ENCODE measurements around the gene BRD4. TPM values are rescaled to one million over a fixed set of nuclear protein-coding genes. Genes with fewer than 3 reads are reported as not detected.

Gene BRD4
- total and polyA plus RNA-seq, 2 experiments from 2014 or later, result 63.8 to 115 TPM

GRCh38 chr19:15251010-15251748 lies 81.2 kb downstream of the BRD4 start:
- DNase-seq (ENCODE audit: low spot score), result no peak
- H3K4me1 ChIP-seq (ENCODE audit: insufficient read depth), result peaks cover 6% of the 10 kb centered on the region
- H3K36me3 ChIP-seq (ENCODE audit: insufficient read depth), result peaks cover 23% of the 10 kb centered on the region
- TF ChIP-seq REST (IDR thresholded peaks at IDR 0.05; ENCODE audit: unreplicated experiment), result no peak
- no peak for TF ChIP-seq CTCF (conservative IDR thresholded peaks at IDR 0.05; ENCODE audit: low read depth in 2 of 2)
- no peak for TF ChIP-seq ETS1 (IDR thresholded peaks at IDR 0.05)
- TF ChIP-seq EZH2phosphoT487 (IDR thresholded peaks at IDR 0.05; ENCODE audit: unreplicated experiment), result no peak
- no peak for TF ChIP-seq POLR2AphosphoS5 (IDR thresholded peaks at IDR 0.05; ENCODE audit: low read depth)
- TF ChIP-seq ZNF331 (CRISPR knock-in tag; IDR thresholded peaks at IDR 0.05; ENCODE audit: low read depth), result no peak
- no peak for TF ChIP-seq EZH2 (IDR thresholded peaks at IDR 0.05; ENCODE audit: low read depth, unreplicated experiment)
- no peak for TF ChIP-seq NANOG (IDR thresholded peaks at IDR 0.05; ENCODE audit: borderline replicate concordance)
- TF ChIP-seq ZNF114 (CRISPR knock-in tag; IDR thresholded peaks at IDR 0.05), result no peak
- TF ChIP-seq STAT1 (IDR thresholded peaks at IDR 0.05; ENCODE audit: unreplicated experiment), result no peak
- TF ChIP-seq ZNF462 (CRISPR knock-in tag; IDR thresholded peaks at IDR 0.05), result no peak
- no peak for TF ChIP-seq JUNB (IDR thresholded peaks at IDR 0.05; ENCODE audit: unreplicated experiment)
- no peak for TF ChIP-seq CREB1 (CRISPR knock-in tag; IDR thresholded peaks at IDR 0.05; ENCODE audit: low read depth)
- no peaks in the 10 kb centered on the region for H3K9me2 ChIP-seq (ENCODE audit: insufficient read depth)
- H3K27me3 ChIP-seq (ENCODE audit: insufficient read depth), result no peaks in the 10 kb centered on the region
- H4K20me1 ChIP-seq (replicated peaks; ENCODE audit: insufficient read depth), result peaks cover 39% of the 10 kb centered on the region
- H3K79me2 ChIP-seq (replicated peaks; ENCODE audit: insufficient read depth), result peaks cover 27% of the 10 kb centered on the region
- H3K4me1 Mint-ChIP-seq, result peaks cover 18% of the 10 kb centered on the region
- peaks cover 68% of the 10 kb centered on the region for H3K36me3 Mint-ChIP-seq (ENCODE audit: low read depth)
- H3K4me3 ChIP-seq, result no peak overlapping the region
- peaks cover 10% of the 10 kb centered on the region for H3F3A ChIP-seq (replicated peaks; ENCODE audit: low read depth)
- H2AFZ ChIP-seq, result no peak overlapping the region
- no peak overlapping the region for H3K4me2 ChIP-seq
- H3K4me3 Mint-ChIP-seq, result no peak overlapping the region
- H3K27ac ChIP-seq (ENCODE audit: low read depth), result peak overlapping the region; percentile 66; the same call in 1 of the 2 replicates
- no peak overlapping the region for H3K27ac Mint-ChIP-seq
- H3K9me3 Mint-ChIP-seq, result peaks cover 2% of the 10 kb centered on the region; the same call in 2 of the 3 replicates
- peaks cover 15% of the 10 kb centered on the region for H3K27me3 Mint-ChIP-seq (ENCODE audit: insufficient read depth, low read depth, poor library complexity)
- ATAC-seq, result no peak
